DOHH2 (cell line): ENCODE results near the gene CTBP1.

Experiments used
- H3F3A ChIP-seq: fragments of 200-600 bp; sonication (generic), shearing (Covaris generic); 2 replicates; pipeline ENCODE4 v1.6.0; 2016; ENCODE audit warnings: antibody characterized with exemption, mild to moderate bottlenecking; ENCODE audit not compliant: control insufficient read depth, insufficient read depth
- H3K27ac ChIP-seq: fragments of 200-600 bp; sonication (generic); 2 replicates; pipeline ENCODE4 v1.5.1; 2014; ENCODE audit warnings: low read depth, mild to moderate bottlenecking, low read length, moderate library complexity
- H3K27me3 ChIP-seq: fragments of 200-600 bp; sonication (generic); 2 replicates; pipeline ENCODE4 v1.6.1; 2014; ENCODE audit warnings: mild to moderate bottlenecking, low read length, mixed read lengths; ENCODE audit not compliant: control insufficient read depth
- H3K36me3 ChIP-seq: fragments of 200-600 bp; sonication (generic); 2 replicates; pipeline ENCODE4 v1.6.1; 2014; ENCODE audit warnings: mild to moderate bottlenecking, low read length, moderate library complexity, mixed read lengths; ENCODE audit not compliant: control insufficient read depth
- H3K4me1 ChIP-seq: fragments of 200-600 bp; sonication (generic); 2 replicates; pipeline ENCODE4 v1.6.1; 2014; ENCODE audit warnings: mild to moderate bottlenecking, low read length, mixed read lengths; ENCODE audit not compliant: control insufficient read depth
- H3K4me2 ChIP-seq: fragments of 200-600 bp; sonication (generic); 2 replicates; pipeline ENCODE4 v1.6.0; 2014; ENCODE audit warnings: mild to moderate bottlenecking, low read length, moderate library complexity
- H3K4me3 ChIP-seq: fragments of 200-600 bp; sonication (generic); 2 replicates; pipeline ENCODE4 v1.5.1; 2014; ENCODE audit warnings: mild to moderate bottlenecking, low read length, mixed read lengths
- H3K79me2 ChIP-seq: fragments of 200-600 bp; sonication (generic); 2 replicates; pipeline ENCODE4 v1.6.1; 2014; ENCODE audit warnings: mild to moderate bottlenecking, low read length, mixed read lengths; ENCODE audit not compliant: control insufficient read depth
- H3K9me2 ChIP-seq: fragments of 200-600 bp; sonication (generic); replicated peaks from 2 replicates; pipeline ENCODE4 v1.6.1; 2014; ENCODE audit warnings: mild to moderate bottlenecking, low read length, mixed read lengths; ENCODE audit not compliant: control insufficient read depth
- H3K9me3 ChIP-seq: fragments of 200-600 bp; sonication (generic); 2 replicates; pipeline ENCODE4 v1.6.1; 2014; ENCODE audit warnings: antibody characterized with exemption, low read length, mixed read lengths; ENCODE audit not compliant: control insufficient read depth, insufficient read depth
- H4K20me1 ChIP-seq: fragments of 200-600 bp; sonication (generic); 2 replicates; pipeline ENCODE4 v1.6.0; 2014; ENCODE audit warnings: low read depth, mild to moderate bottlenecking, antibody characterized with exemption, low read length, moderate library complexity; ENCODE audit not compliant: control insufficient read depth, insufficient read depth
- CTCF ChIP-seq: fragments of 200-600 bp; sonication (generic); IDR thresholded peaks from one replicate; pipeline ENCODE4 v1.5.1; 2014; ENCODE audit warnings: antibody characterized with exemption, mild to moderate bottlenecking, low read depth, low read length; ENCODE audit not compliant: poor library complexity, severe bottlenecking
- EZH2phosphoT487 ChIP-seq: fragments of 200-600 bp; sonication (generic); IDR thresholded peaks from 2 replicates; pipeline ENCODE4 v1.6.1; 2017; ENCODE audit warnings: borderline replicate concordance, mild to moderate bottlenecking, antibody characterized with exemption, low read length, moderate library complexity, mixed read lengths

Gene CTBP1

DNA sequence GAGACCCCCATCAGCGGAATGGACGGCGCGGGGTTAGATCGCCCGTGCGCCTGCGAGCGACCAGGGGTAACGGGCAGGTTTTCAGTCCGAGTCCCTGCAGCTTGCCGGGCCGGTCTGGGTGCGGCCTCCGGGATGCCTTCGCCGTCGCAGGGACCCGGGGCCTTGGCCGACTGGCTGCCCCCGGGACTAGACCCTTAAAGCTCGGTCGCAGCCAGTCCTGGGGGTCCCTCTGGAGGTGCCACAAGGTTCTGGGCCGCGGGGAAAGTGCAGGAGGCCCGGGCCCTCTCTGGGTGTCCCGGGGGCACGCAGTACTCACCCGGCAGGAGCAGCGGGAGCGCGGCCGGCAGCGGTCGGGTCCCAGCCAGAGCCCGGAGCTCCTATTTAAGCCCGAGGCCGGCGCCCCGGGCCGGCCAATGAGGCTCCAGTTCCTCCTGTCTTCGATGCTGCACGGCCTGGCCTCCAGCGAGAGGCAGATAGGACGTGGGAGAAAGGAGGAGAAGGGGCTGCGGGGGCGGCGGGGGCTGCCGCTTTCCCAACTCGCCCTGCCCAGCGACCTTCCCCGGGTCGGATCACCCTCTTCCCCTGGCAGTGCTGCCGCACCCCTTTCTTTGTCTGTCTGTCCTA lies 76.6 kb downstream of the CTBP1 start, which contains the start of gene SPON2:
SPON2 (minus strand) TSS at position 356 of the 624 bp plus-strand sequence.
- Histone ChIP-seq H3K4me3 (no peak within 1 kb of the TSS), H3K4me2 (no peak within 1 kb of the TSS), H3K9me2 (no peaks in the 10 kb centered on the region), H3K4me1 (peaks cover 11% of the 10 kb centered on the region), H3K9me3 (no peaks in the 10 kb centered on the region), H3F3A (peaks cover 3% of the 10 kb centered on the region; the same call in 1 of the 2 replicates), H4K20me1 (no peaks in the 10 kb centered on the region), H3K27ac (no peak within 1 kb of the TSS), H3K36me3 (no peaks in the 10 kb centered on the region), H3K27me3 (no peaks in the 10 kb centered on the region), H3K79me2 (no peaks in the 10 kb centered on the region)
- TF ChIP-seq EZH2phosphoT487, result no peak
- no peak for TF ChIP-seq CTCF

DNA sequence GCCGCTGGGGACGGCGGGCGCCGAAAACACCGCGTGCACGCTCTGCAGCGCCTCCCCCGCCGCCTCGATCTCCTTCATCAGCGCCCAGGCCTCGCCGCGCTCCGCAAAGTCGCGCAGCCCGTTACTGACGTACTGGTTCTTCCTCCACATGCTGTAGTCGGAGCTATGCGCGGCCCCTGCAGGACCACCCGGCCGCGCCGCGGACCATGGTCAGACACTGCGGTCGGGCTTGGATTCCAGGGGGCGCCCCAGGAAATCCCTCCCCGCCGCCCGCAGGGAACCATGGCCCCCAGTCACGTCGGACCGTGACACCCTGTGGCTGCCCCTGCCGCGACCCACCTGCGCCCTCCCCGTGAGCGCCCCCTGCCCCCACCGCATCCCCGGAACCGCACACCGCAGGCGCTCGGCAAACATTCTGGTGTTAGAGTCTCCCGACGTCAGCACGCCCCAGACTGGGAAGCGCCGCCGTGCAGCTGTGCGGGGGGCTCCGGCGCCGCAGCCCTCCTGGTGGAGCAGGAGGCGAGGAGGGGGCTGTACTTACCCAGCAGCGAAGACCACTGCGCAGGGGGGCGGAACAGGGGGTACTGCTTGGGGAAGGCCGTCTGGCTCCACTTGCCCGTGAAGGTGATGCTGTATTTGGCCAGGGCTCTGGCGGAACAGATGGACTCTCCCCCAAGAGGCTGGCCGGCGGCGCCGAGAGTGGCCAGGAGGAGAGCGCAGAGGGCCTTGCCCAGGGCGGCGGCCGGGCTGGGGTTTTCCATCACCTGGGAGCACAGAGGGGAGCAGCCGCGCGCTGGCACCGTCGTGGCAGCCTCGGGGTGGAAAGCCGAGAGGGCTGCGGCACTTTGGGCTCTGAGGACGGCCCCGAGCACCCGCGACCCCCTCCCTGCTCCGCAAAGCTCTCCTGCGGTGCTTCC lies 77.4 kb downstream of the CTBP1 start:
- no peaks in the 10 kb centered on the region for H3K9me3 ChIP-seq
- H3K4me1 ChIP-seq, result peaks cover 18% of the 10 kb centered on the region
- peaks cover 3% of the 10 kb centered on the region; the same call in 1 of the 2 replicates for H3F3A ChIP-seq
- no peak overlapping the region for H3K4me3 ChIP-seq
- TF ChIP-seq EZH2phosphoT487 (no peak), CTCF (no peak)
- no peaks in the 10 kb centered on the region for H3K79me2 ChIP-seq
- H4K20me1 ChIP-seq, result no peaks in the 10 kb centered on the region
- H3K36me3 ChIP-seq, result no peaks in the 10 kb centered on the region
- no peak overlapping the region for H3K27ac ChIP-seq
- no peak overlapping the region for H3K4me2 ChIP-seq
- no peaks in the 10 kb centered on the region for H3K9me2 ChIP-seq
- no peaks in the 10 kb centered on the region for H3K27me3 ChIP-seq

- no peaks in the 10 kb centered on the region for H3K9me3 ChIP-seq
- no peak overlapping the region for H3K27ac ChIP-seq
- H3F3A ChIP-seq, result peaks cover 3% of the 10 kb centered on the region; the same call in 1 of the 2 replicates
- H3K36me3 ChIP-seq, result no peaks in the 10 kb centered on the region
- no peaks in the 10 kb centered on the region for H4K20me1 ChIP-seq
- H3K4me2 ChIP-seq, result no peak overlapping the region
- TF ChIP-seq EZH2phosphoT487, result no peak
- H3K9me2 ChIP-seq, result no peaks in the 10 kb centered on the region
- no peaks in the 10 kb centered on the region for H3K79me2 ChIP-seq
- H3K4me3 ChIP-seq, result no peak overlapping the region
- no peaks in the 10 kb centered on the region for H3K27me3 ChIP-seq
- peaks cover 19% of the 10 kb centered on the region for H3K4me1 ChIP-seq
Observed at GRCh38 chr4:1170976-1171310, 78.0 kb downstream of the CTBP1 start.
